ENCODE data around the gene AGBL4. TPM values are rescaled to one million over a fixed set of nuclear protein-coding genes. Genes with fewer than 3 reads are reported as not detected.

The AGBL4 gene
- total RNA-seq, 1 donor from 2014 or later, result not detected

GRCh38 chr1:48960320-48960719, 1063.4 kb downstream of the AGBL4 start:
- Histone ChIP-seq H3K9me3 (no peaks in the 10 kb centered on the region), H3K4me3 (no peak overlapping the region), H3K27ac (no peak overlapping the region), H3K27me3 (no peaks in the 10 kb centered on the region), H3K36me3 (no peaks in the 10 kb centered on the region), H3K4me1 (no peaks in the 10 kb centered on the region)
- ATAC-seq, result no peak
- DNase-seq, result no peak
- intact Hi-C loops (cut with DNase I), result no loop called here
- TF ChIP-seq CTCF (IDR thresholded peaks at IDR 0.05), result no peak

- intact Hi-C loops (cut with DNase I), result no loop called here
- Histone ChIP-seq H3K27me3 (no peaks in the 10 kb centered on the region), H3K36me3 (no peaks in the 10 kb centered on the region), H3K4me1 (no peaks in the 10 kb centered on the region), H3K4me3 (no peak overlapping the region), H3K9me3 (no peaks in the 10 kb centered on the region), H3K27ac (no peak overlapping the region)
- ATAC-seq, result no peak
- TF ChIP-seq CTCF (IDR thresholded peaks at IDR 0.05), result no peak
- DNase-seq, result no peak
Measured at GRCh38 chr1:48955774-48956173, 1068.0 kb downstream of the AGBL4 start.

- Histone ChIP-seq H3K4me3 (no peak overlapping the region), H3K4me1 (no peaks in the 10 kb centered on the region), H3K9me3 (no peaks in the 10 kb centered on the region), H3K27me3 (no peaks in the 10 kb centered on the region), H3K36me3 (no peaks in the 10 kb centered on the region), H3K27ac (no peak overlapping the region)
- ATAC-seq (no peak), DNase-seq (no peak)
- no peak for TF ChIP-seq CTCF (IDR thresholded peaks at IDR 0.05)
- intact Hi-C loops (cut with DNase I), result no loop called here
Measured at GRCh38 chr1:48953617-48954016, 1070.1 kb downstream of the AGBL4 start.

- DNase-seq (no peak), ATAC-seq (no peak)
- no peaks in the 10 kb centered on the region for H3K27me3 ChIP-seq
Measured at GRCh38 chr1:48948562-48948961, 1075.2 kb downstream of the AGBL4 start.

GRCh38 chr1:48947761-48948537, 1075.8 kb downstream of the AGBL4 start:
- intact Hi-C loops (cut with DNase I), result no loop called here
- H3K4me1 ChIP-seq, result no peaks in the 10 kb centered on the region
- DNase-seq, result no peak
- ATAC-seq, result no peak
- H3K27ac ChIP-seq, result no peak overlapping the region
- no peaks in the 10 kb centered on the region for H3K9me3 ChIP-seq
- TF ChIP-seq CTCF (IDR thresholded peaks at IDR 0.05), result no peak
- no peaks in the 10 kb centered on the region for H3K36me3 ChIP-seq
- H3K4me3 ChIP-seq, result no peak overlapping the region
- no peaks in the 10 kb centered on the region for H3K27me3 ChIP-seq

More at GRCh38 chr1:48948562-48948961, 1075.2 kb downstream of the AGBL4 start:
- no peaks in the 10 kb centered on the region for H3K9me3 ChIP-seq
- H3K4me3 ChIP-seq, result no peak overlapping the region
- no peaks in the 10 kb centered on the region for H3K4me1 ChIP-seq
- no peak overlapping the region for H3K27ac ChIP-seq
- no peak for TF ChIP-seq CTCF (IDR thresholded peaks at IDR 0.05)
- intact Hi-C loops (cut with DNase I), result no loop called here
- no peaks in the 10 kb centered on the region for H3K36me3 ChIP-seq

All from upper lobe of right lung (tissue), 1 donor.